NCI-H187 treated with DMSO at 0.1 percent for 48 hours (cell line): Measurements from ENCODE around the gene KRT27.
"Not testable (repeated sequence)": the region's sequence is repeated elsewhere in the genome, so short reads cannot be mapped to it uniquely, and the experiment has no call there.

Experiments used
- DNase-seq: peaks from one replicate; lab custom pipeline; 2025; lab: John Stamatoyannopoulos, UW

Gene KRT27

DNA sequence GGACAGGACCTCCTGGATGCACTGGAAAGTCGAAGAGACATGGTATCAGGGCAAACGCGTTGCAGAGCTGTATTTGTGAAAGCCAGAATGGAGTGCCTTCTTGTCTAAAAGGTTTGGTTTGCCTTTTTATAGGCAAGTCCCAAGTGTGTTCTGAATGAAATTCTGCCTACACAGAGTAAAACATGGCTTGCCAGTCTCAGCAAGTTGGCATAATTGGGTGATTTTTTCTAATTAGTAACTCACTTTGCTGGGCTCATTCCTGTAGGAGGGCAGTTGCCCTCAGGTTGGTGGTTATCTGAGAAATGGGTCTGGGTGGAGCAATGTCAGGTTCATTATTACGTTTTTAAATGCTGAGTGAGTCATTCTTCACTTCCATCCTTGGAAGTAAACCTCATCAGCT, 27.1 kb downstream of the KRT27 start, which contains the start of gene KRT25:
Gene KRT25, minus strand, starts transcription at position 101 of the 400 bp plus-strand sequence. Its CDS starts 60 bp downstream, at position 41.
- DNase-seq: no peak

DNA sequence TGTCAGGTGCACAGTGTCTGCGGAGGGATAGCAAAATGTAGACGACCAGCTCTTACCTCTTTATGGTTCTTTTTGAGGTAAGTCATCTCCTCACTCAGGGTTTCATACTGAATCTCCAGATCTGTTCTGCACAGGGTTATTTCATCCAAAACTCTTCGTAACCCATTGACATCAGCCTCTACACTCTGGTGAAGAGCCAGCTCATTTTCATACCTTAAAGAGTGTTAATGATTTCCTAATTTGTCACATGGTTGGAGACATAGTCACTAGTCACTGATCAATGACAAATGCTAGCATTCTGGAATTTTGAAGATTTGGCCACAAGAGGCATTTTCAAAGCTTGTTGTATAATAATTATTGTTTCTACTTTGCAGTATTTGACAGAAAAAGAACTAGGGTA, 28.5 kb downstream of the KRT27 start:
- no peak for DNase-seq

DNA sequence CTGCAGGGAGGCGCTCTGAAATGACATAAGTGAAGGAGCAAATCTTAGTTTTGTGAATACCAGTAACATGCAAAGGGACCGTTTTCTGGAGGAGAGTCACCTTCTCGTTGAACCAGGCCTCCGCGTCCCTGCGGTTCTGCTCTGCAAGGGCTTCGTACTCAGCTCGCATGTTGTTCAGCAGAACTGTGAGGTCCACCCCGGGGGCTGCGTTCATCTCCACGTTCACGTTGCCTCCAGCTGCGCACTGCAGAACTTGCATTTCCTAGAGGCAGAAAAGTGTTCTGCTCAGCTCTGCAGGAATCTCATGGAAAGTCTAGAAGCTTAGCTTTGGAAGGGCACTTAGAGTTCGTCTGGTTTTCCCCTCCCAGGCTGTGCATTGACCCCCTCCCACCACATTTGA, 31.3 kb downstream of the KRT27 start:
- no peak for DNase-seq

DNA sequence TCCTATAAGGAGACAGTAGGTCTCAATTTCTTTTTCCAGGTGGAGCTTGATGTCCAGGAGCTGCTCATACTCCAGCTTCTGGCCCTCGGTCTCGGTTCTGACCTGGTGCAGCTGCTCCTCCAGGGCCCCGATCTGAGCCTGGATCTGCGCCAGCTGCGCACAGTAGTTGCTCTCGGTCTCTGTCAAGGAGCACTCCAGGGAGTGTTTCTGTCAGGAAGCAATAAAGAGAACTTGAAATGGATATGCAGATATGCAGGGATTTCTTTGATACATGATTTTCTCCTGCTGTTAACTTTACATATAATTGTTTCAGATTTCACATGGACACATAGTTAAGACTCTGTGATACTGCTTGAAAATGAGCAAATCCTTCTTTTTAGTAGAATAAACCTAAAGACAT, 32.0 kb downstream of the KRT27 start:
- no peak for DNase-seq

DNA sequence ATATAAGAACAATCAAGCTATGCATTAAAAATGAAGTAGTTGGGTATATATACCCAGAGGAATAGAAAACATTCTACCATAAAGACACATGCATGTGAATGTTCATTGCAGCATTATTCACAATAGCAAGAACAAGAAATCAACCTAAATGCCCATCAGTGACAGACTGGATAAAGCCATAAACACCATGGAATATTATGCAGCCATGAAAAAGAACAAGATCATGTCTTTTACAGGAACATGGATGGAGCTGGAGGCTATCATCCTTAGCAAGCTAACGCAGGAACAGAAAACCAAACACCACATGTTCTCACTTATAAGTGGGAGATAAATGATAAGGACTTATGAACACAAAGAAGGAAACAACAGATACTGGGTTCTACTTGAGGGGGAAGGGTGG, 33.7 kb downstream of the KRT27 start:
- not testable (repeated sequence) for DNase-seq

DNA sequence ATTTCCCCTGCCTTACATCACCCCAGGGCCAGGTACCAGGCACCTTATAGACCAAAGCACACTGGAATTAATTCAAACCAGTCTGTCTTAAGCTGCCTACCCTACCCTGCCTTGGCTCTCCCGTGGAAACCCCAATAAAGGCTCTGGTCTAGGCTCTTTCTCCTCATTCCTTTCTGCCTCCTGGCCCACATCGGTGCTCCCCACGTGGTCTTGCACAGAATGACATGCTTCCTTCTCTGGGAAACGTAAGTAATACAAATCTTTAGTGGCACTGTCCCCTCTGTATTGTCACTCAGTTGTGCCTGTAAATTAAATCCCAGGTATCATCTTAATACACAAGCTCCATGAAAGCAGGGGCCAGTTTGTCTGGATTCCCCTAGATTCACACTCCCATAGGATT, 43.8 kb downstream of the KRT27 start:
- DNase-seq: no peak

DNA sequence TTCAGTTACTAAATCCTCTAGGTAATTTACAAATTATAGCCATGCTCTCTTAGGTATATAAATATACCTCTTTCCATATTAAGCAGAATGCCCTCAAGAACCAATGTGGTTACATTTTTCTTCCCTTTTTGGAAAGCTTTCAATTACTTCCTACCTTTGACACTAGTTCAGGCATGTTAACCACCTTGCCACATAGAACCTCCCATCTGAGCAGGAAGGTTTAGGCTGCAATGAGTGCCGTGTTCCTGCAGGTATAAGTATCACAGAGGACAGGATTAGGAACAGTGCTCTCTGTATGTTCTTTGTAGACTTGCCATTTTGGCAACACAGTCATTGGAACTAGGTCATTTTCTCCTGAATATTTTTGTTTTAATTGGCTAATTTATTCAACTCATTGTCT, 47.3 kb downstream of the KRT27 start:
- DNase-seq: no peak

DNA sequence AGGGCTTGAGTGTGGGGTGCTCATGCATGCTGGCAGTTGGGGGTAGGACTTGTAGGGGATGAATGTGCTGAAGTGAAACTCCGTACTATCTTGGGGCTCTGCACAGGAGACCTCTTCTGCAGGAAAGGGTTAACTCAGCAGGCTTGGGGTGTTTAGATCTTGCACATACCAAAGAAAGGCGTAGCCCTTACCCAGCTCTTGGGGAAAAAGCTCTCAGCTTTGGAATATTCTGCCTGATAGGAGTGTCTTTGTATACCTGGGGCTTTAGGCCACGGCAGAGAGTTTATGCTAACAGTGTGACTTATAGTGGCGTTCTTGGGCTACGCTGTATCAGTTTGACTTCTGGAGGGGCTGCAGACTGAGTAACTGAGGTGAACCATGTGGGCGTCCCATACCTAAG, 48.3 kb downstream of the KRT27 start:
- DNase-seq: no peak

DNA sequence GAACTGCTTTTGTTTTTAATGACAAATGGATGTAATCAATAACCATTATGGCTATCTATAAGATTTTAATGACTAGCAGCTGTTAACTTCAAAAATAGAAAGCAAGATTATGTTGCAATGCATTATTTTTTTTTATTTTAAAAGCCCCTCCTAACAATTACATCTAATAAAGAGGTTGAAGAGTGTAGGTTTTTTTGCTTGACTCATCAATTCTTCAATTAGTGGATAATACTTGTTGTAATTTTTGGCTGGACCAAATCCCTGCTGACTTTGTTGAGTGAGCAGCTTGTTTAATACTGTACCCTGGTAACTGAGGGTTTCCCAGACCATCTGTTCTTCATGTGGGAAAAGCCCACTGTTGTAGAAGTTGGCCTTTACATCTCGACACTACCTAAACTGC, 51.4 kb downstream of the KRT27 start:
- no peak for DNase-seq

DNA sequence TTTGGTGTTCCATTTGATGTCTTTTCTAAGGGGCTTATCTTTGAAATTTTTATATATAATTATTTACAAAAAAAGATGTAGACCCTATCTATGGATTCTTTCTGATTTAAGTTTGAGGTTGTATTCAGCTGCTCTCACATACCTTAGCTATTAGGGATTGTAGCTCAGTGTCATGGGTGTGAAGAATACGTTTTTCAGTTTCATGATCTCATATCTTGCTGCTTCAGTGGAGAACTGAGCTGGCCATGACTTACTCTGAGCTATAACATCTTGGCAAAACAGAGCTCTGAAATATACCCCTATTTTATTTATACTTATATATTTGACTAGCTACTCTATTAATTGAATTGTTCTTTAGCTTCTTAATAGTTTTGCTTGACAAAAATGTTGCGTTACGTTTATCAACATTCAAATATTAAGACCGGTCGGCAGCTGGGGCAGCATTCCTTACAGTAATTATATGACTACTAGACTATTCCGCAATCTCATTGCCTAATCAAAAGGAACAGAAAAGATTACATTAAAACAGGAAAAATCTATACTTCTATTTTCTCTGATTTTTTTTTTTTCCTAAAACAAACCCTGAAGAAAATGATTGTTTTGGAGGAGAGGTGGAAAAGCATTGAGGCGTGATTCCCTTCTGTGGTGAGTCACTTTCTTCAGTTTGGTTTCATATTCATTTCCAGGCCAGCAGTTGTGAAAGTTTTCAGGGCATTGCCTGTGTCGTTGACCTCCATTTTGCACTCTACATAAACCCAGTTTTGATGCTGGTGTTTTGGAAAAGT, 54.7 kb downstream of the KRT27 start:
- no peak for DNase-seq

DNA sequence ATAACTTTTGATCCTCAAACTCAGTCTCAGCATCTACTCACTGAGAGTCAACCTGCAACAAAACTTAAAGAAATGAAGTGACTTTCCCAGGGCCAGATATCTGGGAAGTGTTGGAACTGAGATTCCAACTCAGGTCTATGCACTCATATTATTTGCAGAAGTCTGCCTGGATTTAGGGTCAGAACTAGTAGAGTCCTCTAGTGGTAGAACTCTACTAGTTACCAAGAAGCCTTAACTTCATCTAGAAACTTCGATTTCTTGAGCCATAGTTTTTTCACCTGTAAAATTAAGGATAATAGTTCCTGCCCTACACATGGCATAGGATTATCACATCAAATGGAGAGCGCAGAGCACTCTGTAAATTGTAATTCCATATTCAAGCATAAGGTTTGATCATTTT, 55.4 kb downstream of the KRT27 start:
- no peak for DNase-seq
